Peyer's patch (tissue), 4 donors: ENCODE measurements around the gene CATSPER3. TPM values are rescaled to one million over a fixed set of nuclear protein-coding genes. Genes with fewer than 3 reads are reported as not detected.

Experiments
- DNase-seq, 3 donors: peaks; one replicate each; pipeline ENCODE4 v3.0.0-alpha.2; 2017 to 2019
- H3K27ac ChIP-seq, 4 donors: fragments of 200-600 bp; sonication (generic); one replicate each; pipeline ENCODE4 v1.5.1; 2016 to 2019
- H3K27me3 ChIP-seq, 2 donors: fragments of 200-600 bp; sonication (generic); one replicate each; pipeline ENCODE4 v1.5.1; 2019
- H3K36me3 ChIP-seq, 3 donors: fragments of 200-600 bp; sonication (generic); one replicate each; pipeline ENCODE4 v1.5.1; 2016 to 2019
- H3K4me1 ChIP-seq, 4 donors: fragments of 200-600 bp; sonication (generic); one replicate each; pipeline ENCODE4 v1.5.1; 2016 to 2019
- H3K4me3 ChIP-seq, 4 donors: fragments of 200-600 bp; sonication (generic); 1 replicate in 3 of 4; 2 replicates in 1 of 4; pipeline ENCODE4 v1.5.1; 2016 to 2019; ENCODE audit warnings: mild to moderate bottlenecking in 1 of 4
- H3K9me3 ChIP-seq, 4 donors: fragments of 200-600 bp; sonication (generic); one replicate each; pipeline ENCODE4 v1.5.1; 2016 to 2019; ENCODE audit warnings: mild to moderate bottlenecking in 1 of 4
- POLR2A ChIP-seq, 2 donors: fragments of 450-650 bp; IDR thresholded peaks; one replicate each; pipeline ENCODE4 v1.5.1; 2017; ENCODE audit warnings: antibody characterized with exemption in 2 of 2, mild to moderate bottlenecking in 2 of 2, moderate library complexity in 2 of 2
- small RNA-seq, 2 donors: library from RNA; depleted of rRNA; stranded (forward); fragments of <200 nt; gene quantifications; one replicate each; pipeline ENCODE3, GENCODE V24; 2016
- total RNA-seq, 4 donors: library from RNA; depleted of rRNA; stranded (reverse); fragments of >200 nt; gene quantifications; one replicate each; pipeline ENCODE4 v1.1.0, GENCODE V29; 2016
- TF ChIP-seq, protein P1 (sequence below), 6 experiments: fragments of 450-650 bp in 4 of 6; fragments of 200-600 bp in 2 of 6; sonication (generic) in 1 of 6; IDR thresholded peaks; one replicate each; pipeline ENCODE4 v1.5.1; 2017 to 2019; ENCODE audit warnings: antibody characterized with exemption in 6 of 6, mild to moderate bottlenecking in 3 of 6, moderate library complexity in 1 of 6

The CATSPER3 gene
- total RNA-seq, 4 donors from 2014 or later, result 1.1 to 2.5 (median 2.4) TPM; not detected in 1

DNA sequence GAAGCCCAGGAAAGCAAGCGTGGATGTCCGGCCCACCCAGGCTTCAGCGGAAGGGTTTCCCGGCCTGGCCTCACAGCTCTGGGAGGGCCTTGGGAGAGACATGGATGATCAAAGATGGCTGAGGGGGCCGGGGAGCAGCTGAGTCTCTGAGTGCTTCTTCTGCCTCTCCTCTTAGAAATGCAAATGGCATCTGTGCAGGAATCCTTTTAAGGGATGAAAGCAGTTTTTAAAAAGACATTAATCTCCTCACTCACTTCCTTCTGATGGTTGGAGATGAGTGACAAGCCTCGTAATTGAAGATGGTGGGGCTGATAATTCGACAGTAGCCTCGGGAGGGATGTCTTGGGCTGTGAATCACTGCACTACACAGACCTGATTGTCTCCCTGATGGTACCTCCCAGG, 90.6 kb downstream of the CATSPER3 start:
- no peak for DNase-seq
- Histone ChIP-seq H3K36me3 (no peaks in the 10 kb centered on the region), H3K9me3 (no peaks in the 10 kb centered on the region), H3K27me3 (no peaks in the 10 kb centered on the region), H3K4me1 (no peaks in the 10 kb centered on the region), H3K4me3 (no peak overlapping the region), H3K27ac (no peak overlapping the region)
- TF ChIP-seq, protein P1, sequence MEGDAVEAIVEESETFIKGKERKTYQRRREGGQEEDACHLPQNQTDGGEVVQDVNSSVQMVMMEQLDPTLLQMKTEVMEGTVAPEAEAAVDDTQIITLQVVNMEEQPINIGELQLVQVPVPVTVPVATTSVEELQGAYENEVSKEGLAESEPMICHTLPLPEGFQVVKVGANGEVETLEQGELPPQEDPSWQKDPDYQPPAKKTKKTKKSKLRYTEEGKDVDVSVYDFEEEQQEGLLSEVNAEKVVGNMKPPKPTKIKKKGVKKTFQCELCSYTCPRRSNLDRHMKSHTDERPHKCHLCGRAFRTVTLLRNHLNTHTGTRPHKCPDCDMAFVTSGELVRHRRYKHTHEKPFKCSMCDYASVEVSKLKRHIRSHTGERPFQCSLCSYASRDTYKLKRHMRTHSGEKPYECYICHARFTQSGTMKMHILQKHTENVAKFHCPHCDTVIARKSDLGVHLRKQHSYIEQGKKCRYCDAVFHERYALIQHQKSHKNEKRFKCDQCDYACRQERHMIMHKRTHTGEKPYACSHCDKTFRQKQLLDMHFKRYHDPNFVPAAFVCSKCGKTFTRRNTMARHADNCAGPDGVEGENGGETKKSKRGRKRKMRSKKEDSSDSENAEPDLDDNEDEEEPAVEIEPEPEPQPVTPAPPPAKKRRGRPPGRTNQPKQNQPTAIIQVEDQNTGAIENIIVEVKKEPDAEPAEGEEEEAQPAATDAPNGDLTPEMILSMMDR (IDR thresholded peaks at IDR 0.05), result no peak
- TF ChIP-seq POLR2A (IDR thresholded peaks at IDR 0.05), result no peak

DNA sequence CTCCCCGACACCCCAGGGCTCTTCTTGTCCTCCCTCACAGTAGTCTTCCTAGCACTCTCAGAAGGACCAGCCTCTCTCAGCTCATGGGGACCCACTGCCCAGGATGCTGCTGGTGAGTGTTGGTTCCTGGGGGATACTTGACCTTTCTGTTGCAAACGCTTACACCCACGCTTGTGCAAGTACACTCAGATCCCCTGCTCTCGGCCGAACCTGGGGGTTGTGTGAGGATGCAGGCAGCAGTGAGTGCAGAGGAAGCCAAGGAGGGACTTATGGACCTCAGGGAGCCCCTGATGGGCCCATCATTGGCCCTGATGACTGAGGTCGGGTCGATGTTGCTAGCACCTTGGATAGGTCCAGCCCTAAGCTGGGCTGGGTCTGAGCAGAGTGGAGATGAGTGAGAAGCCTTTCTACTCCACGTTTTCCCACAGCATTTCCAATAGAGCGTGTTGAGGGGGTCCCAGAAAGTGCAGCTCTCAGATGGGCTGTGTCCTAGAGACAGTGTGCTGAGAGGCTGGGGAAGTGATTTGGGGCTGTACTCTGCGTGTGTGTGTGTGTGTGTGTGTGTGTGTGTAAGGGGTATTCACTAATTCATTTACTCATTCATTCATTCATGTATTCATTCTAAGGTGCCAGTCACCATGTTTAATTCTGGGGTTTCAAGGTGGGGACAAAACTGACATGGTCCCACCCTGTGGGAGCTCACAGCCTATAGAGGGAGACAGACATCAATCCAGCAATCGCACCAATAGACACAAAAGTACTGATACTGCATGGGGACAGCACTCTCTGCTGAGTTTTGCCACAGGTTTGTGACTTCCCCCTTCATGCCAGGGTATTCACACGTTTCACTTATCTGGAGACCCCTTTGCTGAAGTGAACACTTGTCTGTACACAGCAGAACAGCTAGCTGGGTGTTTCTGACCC, 91.6 kb downstream of the CATSPER3 start:
- TF ChIP-seq POLR2A (IDR thresholded peaks at IDR 0.05), result no peak
- TF ChIP-seq, protein P1 (IDR thresholded peaks at IDR 0.05), result peak in 1 of 6 experiments; percentile 6

DNA sequence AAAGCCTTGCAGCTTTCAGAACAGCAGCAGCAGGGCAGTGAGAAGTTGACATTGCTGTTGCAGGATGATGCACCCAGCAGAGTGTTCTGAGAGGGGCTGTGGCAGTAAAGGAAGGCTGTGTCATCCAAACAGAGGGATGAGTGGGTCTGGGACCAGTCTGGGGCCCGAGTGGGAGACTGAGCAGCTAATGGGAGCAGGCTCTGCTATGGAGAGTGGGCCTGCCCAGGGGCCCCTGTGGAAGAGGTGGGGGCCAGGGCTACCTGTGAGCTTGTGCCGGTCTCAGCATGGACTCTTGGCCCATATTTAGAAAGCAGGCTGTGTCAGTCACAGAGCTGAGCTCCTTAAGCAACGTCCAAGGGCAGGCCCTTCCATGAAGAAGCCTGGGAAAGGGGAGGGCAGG, 92.3 kb downstream of the CATSPER3 start:
- DNase-seq, result no peak

More for the DNA sequence above, 91.6 kb downstream of the CATSPER3 start:
- DNase-seq, result no peak
- no peak overlapping the region for H3K4me3 ChIP-seq
- no peaks in the 10 kb centered on the region for H3K4me1 ChIP-seq
- no peak overlapping the region for H3K27ac ChIP-seq
- no peaks in the 10 kb centered on the region for H3K27me3 ChIP-seq
- no peaks in the 10 kb centered on the region for H3K9me3 ChIP-seq
- H3K36me3 ChIP-seq, result no peaks in the 10 kb centered on the region

DNA sequence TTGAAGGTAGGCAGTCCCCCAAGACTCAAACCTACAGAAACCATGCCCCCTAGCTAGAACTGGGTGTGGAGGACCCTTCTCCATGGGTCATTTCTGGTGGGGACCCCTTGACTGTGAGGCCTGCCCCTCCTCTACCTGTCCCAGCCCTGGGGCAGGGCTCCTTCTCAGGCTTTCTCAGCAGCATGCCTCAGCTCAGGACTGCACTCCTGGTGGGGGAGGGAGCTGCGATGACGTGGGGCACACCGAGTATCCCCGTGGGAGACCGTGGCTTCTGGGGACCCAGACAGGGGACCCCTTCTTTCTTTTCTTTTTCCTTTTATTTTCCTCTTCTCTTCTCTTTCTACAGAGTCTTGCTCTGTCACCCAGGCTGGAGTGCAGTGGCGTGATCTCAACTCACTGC, 93.3 kb downstream of the CATSPER3 start:
- H3K9me3 ChIP-seq, result no peaks in the 10 kb centered on the region
- no peak for DNase-seq
- no peak overlapping the region for H3K4me3 ChIP-seq
- TF ChIP-seq POLR2A (IDR thresholded peaks at IDR 0.05), result no peak
- TF ChIP-seq, protein P1 (IDR thresholded peaks at IDR 0.05), result no peak
- no peaks in the 10 kb centered on the region for H3K27me3 ChIP-seq
- H3K4me1 ChIP-seq, result no peaks in the 10 kb centered on the region
- H3K36me3 ChIP-seq, result no peaks in the 10 kb centered on the region
- no peak overlapping the region for H3K27ac ChIP-seq

More for the DNA sequence above, 92.3 kb downstream of the CATSPER3 start:
- Histone ChIP-seq H3K36me3 (no peaks in the 10 kb centered on the region), H3K27me3 (no peaks in the 10 kb centered on the region), H3K27ac (no peak overlapping the region), H3K9me3 (no peaks in the 10 kb centered on the region), H3K4me3 (no peak overlapping the region), H3K4me1 (no peaks in the 10 kb centered on the region)
- TF ChIP-seq POLR2A (IDR thresholded peaks at IDR 0.05), result no peak
- TF ChIP-seq, protein P1 (IDR thresholded peaks at IDR 0.05), result no peak

Small RNA genes lying within 50 kb of the gene (small RNA-seq; reads per million reads assigned to genes)
- gene MIR4461, result 0 reads per million in 2 donors
- gene MTND3P25, result 0 reads per million in 2 donors
- gene MTND4LP30, result 0 reads per million in 2 donors

Other genes starting within 250 kb of the CATSPER3 start
- 10 to 100 TPM; 15.7 to 25.6 (median 20.9) TPM for gene CAMLG, start 229.4 kb upstream of the CATSPER3 start, total RNA-seq
- gene DDX46, start 209.1 kb upstream of the CATSPER3 start, total RNA-seq, result 10 to 100 TPM; 27.0 to 59.4 (median 41.8) TPM
- 10 to 100 TPM; 24.8 to 36.7 (median 35.6) TPM for gene C5orf24, start 121.9 kb upstream of the CATSPER3 start, total RNA-seq
- 10 to 100 TPM; 34.3 to 81.7 (median 39.9) TPM for gene TXNDC15, start 93.5 kb upstream of the CATSPER3 start, total RNA-seq
- 10 to 100 TPM; 15.5 to 39.6 (median 27.9) TPM for gene PCBD2, start 62.8 kb upstream of the CATSPER3 start, total RNA-seq
- 1 to 10 TPM in 3 of 4 donors, under 1 TPM in 1; 0.88 to 4.2 (median 2.5) TPM for gene PITX1, start 66.3 kb downstream of the CATSPER3 start, total RNA-seq